HCT116 (cell line): Measurements from ENCODE around the gene CHRNB2. TPM values are rescaled to one million over a fixed set of nuclear protein-coding genes. Genes with fewer than 3 reads are reported as not detected.

ENCODE experiments used
- ATAC-seq: fragments of 200-7000 bp; cut with Tn5 transposase; 2 replicates; pipeline ENCODE4 v1.9.1; 2020; ENCODE audit warnings: mild to moderate bottlenecking, moderate library complexity
- BruUV-seq: library from RNA; stranded (reverse); fragments of 400-500 nt; replicated peaks from 2 replicates; lab custom pipeline; 2021; lab: Mats Ljungman, UMichigan
- CTCF ChIA-PET: fragments of 300-600 bp; sonication (Branson Sonifier 250); formaldehyde crosslinking; loops from one replicate; lab custom pipeline; 2021; ENCODE audit warnings: antibody characterized with exemption; lab: Charles Lee
- POLR2A ChIA-PET: fragments of 300-600, 350-600 bp; sonication (Branson Sonifier 250); formaldehyde crosslinking; loops from one replicate; lab custom pipeline; 2021; ENCODE audit warnings: antibody characterized with exemption; lab: Charles Lee
- RAD21 ChIA-PET, 2 experiments: fragments of 300-600 bp; sonication (Branson Sonifier 250); formaldehyde crosslinking; loops; one replicate each; lab custom pipeline; 2023; ENCODE audit warnings: low total read pairs in 2 of 2; ENCODE audit not compliant: uncharacterized antibody in 2 of 2, unreplicated experiment in 2 of 2, low non-redundant PET in 1 of 2; lab: Charles Lee
- DNase-seq: peaks from one replicate; pipeline ENCODE4 v3.0.0-alpha.2; 2010; ENCODE audit warnings: low read depth, low spot score
- H2AFZ ChIP-seq: fragments of 200-600 bp; shearing (Covaris generic), sonication (generic); 2 replicates; pipeline ENCODE4 v1.6.1; 2017; ENCODE audit warnings: low read depth, mixed run types, mixed read lengths, antibody characterized with exemption, low read length; ENCODE audit not compliant: poor library complexity, severe bottlenecking
- H3K27ac ChIP-seq: 2 replicates; pipeline ENCODE4 v1.5.1; 2012; ENCODE audit warnings: low read depth, low read length
- H3K27me3 ChIP-seq: fragments of 200-600 bp; sonication (generic); 2 replicates; pipeline ENCODE4 v1.6.1; 2016; ENCODE audit warnings: mixed run types, low read length, mixed read lengths; ENCODE audit not compliant: insufficient read depth
- H3K36me3 ChIP-seq, 2 experiments: fragments of 200-500 bp in 1 of 2; fragments of 200-600 bp in 1 of 2; sonication (Bioruptor generic) in 1 of 2; sonication (generic) in 1 of 2; 2 replicates each; pipeline versions ENCODE4 v1.5.1 to v1.6.1; 2014 to 2016; ENCODE audit warnings: low read length in 2 of 2, inconsistent platforms in 1 of 2, mixed read lengths in 1 of 2, mixed run types in 1 of 2; ENCODE audit not compliant: insufficient read depth in 2 of 2, control insufficient read depth in 1 of 2
- H3K4me1 ChIP-seq, 2 experiments: fragments of 200-600 bp in 1 of 2; sonication (generic) in 1 of 2; 2 replicates each; pipeline versions ENCODE4 v1.5.1 to v1.6.1; 2012 to 2017; ENCODE audit warnings: low read length in 2 of 2, inconsistent platforms in 1 of 2, mild to moderate bottlenecking in 1 of 2, mixed read lengths in 1 of 2, mixed run types in 1 of 2, moderate library complexity in 1 of 2; ENCODE audit not compliant: insufficient read depth in 2 of 2, control insufficient read depth in 1 of 2
- H3K4me2 ChIP-seq: fragments of 200-600 bp; sonication (generic); 2 replicates; pipeline ENCODE4 v1.6.1; 2017; ENCODE audit warnings: mixed run types, low read length, mixed read lengths
- H3K4me3 ChIP-seq, 2 experiments: fragments of 200-600 bp in 1 of 2; sonication (generic) in 1 of 2; replicated peaks in 1 of 2; 2 replicates each; pipeline ENCODE4 v1.5.1; 2011 to 2016; ENCODE audit warnings: low read length in 2 of 2, control low read depth in 1 of 2, low read depth in 1 of 2, mild to moderate bottlenecking in 1 of 2, mixed read lengths in 1 of 2, mixed run types in 1 of 2
- H3K79me2 ChIP-seq: fragments of 200-600 bp; sonication (generic); 2 replicates; pipeline ENCODE4 v1.6.1; 2017; ENCODE audit warnings: mild to moderate bottlenecking, mixed run types, low read length, moderate library complexity, mixed read lengths; ENCODE audit not compliant: insufficient read depth
- H3K9ac ChIP-seq: fragments of 200-600 bp; sonication (generic); 2 replicates; pipeline ENCODE4 v1.6.1; 2016; ENCODE audit warnings: low read length, mixed read lengths
- H3K9me2 ChIP-seq: fragments of 200-600 bp; sonication (generic), shearing (Covaris generic); 2 replicates; pipeline ENCODE4 v1.6.1; 2017; ENCODE audit warnings: mixed run types, mild to moderate bottlenecking, moderate library complexity; ENCODE audit not compliant: insufficient read depth
- H3K9me3 ChIP-seq, 2 experiments: fragments of 200-500 bp in 1 of 2; fragments of 200-600 bp in 1 of 2; sonication (Bioruptor generic) in 1 of 2; sonication (generic) in 1 of 2; 2 replicates each; pipeline ENCODE4 v1.6.1; 2014 to 2017; ENCODE audit warnings: low read length in 2 of 2, mixed read lengths in 2 of 2, inconsistent platforms in 1 of 2, low read depth in 1 of 2, mild to moderate bottlenecking in 1 of 2, mixed run types in 1 of 2, moderate library complexity in 1 of 2; ENCODE audit not compliant: control insufficient read depth in 1 of 2, insufficient read depth in 1 of 2
- H4K20me1 ChIP-seq: fragments of 200-600 bp; sonication (generic), shearing (Covaris generic); 2 replicates; pipeline ENCODE4 v1.6.1; 2017; ENCODE audit warnings: mixed run types, mild to moderate bottlenecking, moderate library complexity; ENCODE audit not compliant: insufficient read depth
- CBX3 ChIP-seq: IDR thresholded peaks from 2 replicates; pipeline ENCODE4 v1.6.1; 2012; ENCODE audit warnings: low read depth
- CTCF ChIP-seq, 3 experiments: fragments of 200-600 bp in 1 of 3; sonication (generic) in 1 of 3; IDR thresholded peaks in 2 of 3; conservative IDR thresholded peaks in 1 of 3; 2 replicates each; pipeline ENCODE4 v1.5.1; 2012 to 2017; ENCODE audit warnings: low read depth in 2 of 3, low read length in 2 of 3, antibody characterized with exemption in 1 of 3, borderline replicate concordance in 1 of 3, control low read depth in 1 of 3, mild to moderate bottlenecking in 1 of 3, mixed read lengths in 1 of 3, mixed run types in 1 of 3, moderate library complexity in 1 of 3; ENCODE audit not compliant: insufficient read depth in 1 of 3
- EGR1 ChIP-seq: IDR thresholded peaks from 2 replicates; pipeline ENCODE4 v1.6.1; 2012; ENCODE audit warnings: low read depth
- ELF1 ChIP-seq: IDR thresholded peaks from 2 replicates; pipeline ENCODE4 v1.6.1; 2012; ENCODE audit warnings: low read depth, borderline replicate concordance
- FOSL1 ChIP-seq: IDR thresholded peaks from 2 replicates; pipeline ENCODE4 v1.6.1; 2012; ENCODE audit warnings: low read depth
- JUND ChIP-seq: IDR thresholded peaks from 2 replicates; pipeline ENCODE4 v1.6.1; 2012
- SIN3A ChIP-seq: IDR thresholded peaks from 2 replicates; pipeline ENCODE4 v1.6.1; 2012; ENCODE audit warnings: low read depth
- SP1 ChIP-seq: IDR thresholded peaks from 2 replicates; pipeline ENCODE4 v1.6.1; 2012; ENCODE audit warnings: low read depth
- YY1 ChIP-seq: IDR thresholded peaks from 2 replicates; pipeline ENCODE4 v1.6.1; 2011; ENCODE audit warnings: low read length, low read depth, moderate library complexity, mild to moderate bottlenecking; ENCODE audit not compliant: insufficient replicate concordance; ENCODE audit errors: extremely low read depth
- intact Hi-C: fragments of 100-400 bp; cut with micrococcal nuclease; formaldehyde crosslinking; loops from 2 replicates; pipeline ENCODE4 v1.10.0; 2022
- total RNA-seq: library from RNA; stranded (reverse); gene quantifications from one replicate; pipeline ENCODE4 v1.2.1, GENCODE V29; 2021; ENCODE audit not compliant: unreplicated experiment

The CHRNB2 gene
- total RNA-seq, 1 experiment from 2014 or later, result not detected

- no peak for TF ChIP-seq SIN3A
- no peak for TF ChIP-seq EGR1
- no peak for TF ChIP-seq YY1
- TF ChIP-seq JUND, result no peak
- no peak for TF ChIP-seq CTCF (IDR thresholded peaks at IDR 0.05 in 2 of 3, conservative IDR thresholded peaks at IDR 0.05 in 1 of 3; ENCODE audit: borderline replicate concordance in 1 of 3, insufficient read depth in 1 of 3, low read depth in 2 of 3, low read length in 2 of 3)
- no peak for TF ChIP-seq FOSL1
- TF ChIP-seq CBX3, result no peak
- TF ChIP-seq SP1, result no peak
Measured at GRCh38 chr1:154615411-154615810, 47.8 kb downstream of the CHRNB2 start (continued).

- no TSS peak for BruUV-seq
- H4K20me1 ChIP-seq, result 0 out of 2 replicates have a peak, but pooled peaks cover 3% of the 10 kb centered on the region
Measured at GRCh38 chr1:154616659-154617345, 49.2 kb downstream of the CHRNB2 start.

More at GRCh38 chr1:154616659-154617345, 49.2 kb downstream of the CHRNB2 start:
- no peak overlapping the region for H3K27ac ChIP-seq
- no peak overlapping the region for H3K9ac ChIP-seq
- TF ChIP-seq ELF1 (no peak), FOSL1 (no peak)
- no peaks in the 10 kb centered on the region for H3K27me3 ChIP-seq
- intact Hi-C loops, result no loop called here
- H3K4me2 ChIP-seq, result no peak overlapping the region
- H3K79me2 ChIP-seq, result peaks cover 97% of the 10 kb centered on the region
- no peaks in the 10 kb centered on the region for H3K9me3 ChIP-seq
- no peak for ATAC-seq
- no peaks in the 10 kb centered on the region for H3K36me3 ChIP-seq
- H3K4me1 ChIP-seq, result no peaks in the 10 kb centered on the region
- no peak for DNase-seq
- H3K9me2 ChIP-seq, result no peaks in the 10 kb centered on the region
- no peak overlapping the region for H3K4me3 ChIP-seq
- POLR2A ChIA-PET, result no interaction called here
- CTCF ChIA-PET, result no interaction called here
- RAD21 ChIA-PET, result no interaction called here
- H2AFZ ChIP-seq, result no peak overlapping the region
